Peyer's patch (tissue), 4 donors: ENCODE data around the gene UNK. TPM values are rescaled to one million over a fixed set of nuclear protein-coding genes. Genes with fewer than 3 reads are reported as not detected.
"Not testable (repeated sequence)": the region's sequence is repeated elsewhere in the genome, so short reads cannot be mapped to it uniquely, and the experiment has no call there.

Experiments used
- DNase-seq, 3 donors: peaks; one replicate each; pipeline ENCODE4 v3.0.0-alpha.2; 2017 to 2019
- H3K27ac ChIP-seq, 4 donors: fragments of 200-600 bp; sonication (generic); one replicate each; pipeline ENCODE4 v1.5.1; 2016 to 2019
- H3K27me3 ChIP-seq, 2 donors: fragments of 200-600 bp; sonication (generic); one replicate each; pipeline ENCODE4 v1.5.1; 2019
- H3K36me3 ChIP-seq, 3 donors: fragments of 200-600 bp; sonication (generic); one replicate each; pipeline ENCODE4 v1.5.1; 2016 to 2019
- H3K4me1 ChIP-seq, 4 donors: fragments of 200-600 bp; sonication (generic); one replicate each; pipeline ENCODE4 v1.5.1; 2016 to 2019
- H3K4me3 ChIP-seq, 4 donors: fragments of 200-600 bp; sonication (generic); 1 replicate in 3 of 4; 2 replicates in 1 of 4; pipeline ENCODE4 v1.5.1; 2016 to 2019; ENCODE audit warnings: mild to moderate bottlenecking in 1 of 4
- H3K9me3 ChIP-seq, 4 donors: fragments of 200-600 bp; sonication (generic); one replicate each; pipeline ENCODE4 v1.5.1; 2016 to 2019; ENCODE audit warnings: mild to moderate bottlenecking in 1 of 4
- CTCF ChIP-seq, 6 experiments: fragments of 450-650 bp in 4 of 6; fragments of 200-600 bp in 2 of 6; sonication (generic) in 1 of 6; IDR thresholded peaks; one replicate each; pipeline ENCODE4 v1.5.1; 2017 to 2019; ENCODE audit warnings: antibody characterized with exemption in 6 of 6, mild to moderate bottlenecking in 3 of 6, moderate library complexity in 1 of 6
- POLR2A ChIP-seq, 2 donors: fragments of 450-650 bp; IDR thresholded peaks; one replicate each; pipeline ENCODE4 v1.5.1; 2017; ENCODE audit warnings: antibody characterized with exemption in 2 of 2, mild to moderate bottlenecking in 2 of 2, moderate library complexity in 2 of 2
- total RNA-seq, 4 donors: library from RNA; depleted of rRNA; stranded (reverse); fragments of >200 nt; gene quantifications; one replicate each; pipeline ENCODE4 v1.1.0, GENCODE V29; 2016

Gene UNK
- total RNA-seq, 4 donors from 2014 or later, result 18.9 to 108 (median 30.6) TPM

DNA sequence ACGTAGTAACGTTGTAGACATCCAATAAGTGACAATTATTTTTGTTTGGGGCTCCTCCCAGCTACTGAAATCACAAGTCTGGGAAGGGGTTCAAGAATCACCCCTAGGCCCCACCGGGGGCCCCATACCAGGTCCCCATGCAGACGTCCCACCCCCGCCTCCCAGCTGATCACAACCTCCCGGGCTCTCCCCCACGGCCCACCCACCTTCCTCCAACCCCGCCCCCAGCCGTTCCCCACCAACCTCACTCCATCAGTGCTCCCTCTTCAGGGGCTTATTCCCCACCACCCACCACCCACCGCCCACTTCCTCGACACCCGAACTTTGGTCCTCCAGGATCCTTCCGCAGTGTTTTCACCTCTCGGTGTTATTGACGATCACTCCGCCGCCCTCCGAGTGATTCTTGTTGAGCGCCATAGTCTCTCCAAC lies 70.3 kb downstream of the UNK start:
- peaks cover 0 to 23% (median 0%) of the 10 kb centered on the region in 3 donors for H3K36me3 ChIP-seq
- peaks cover 0 to 30% (median 16%) of the 10 kb centered on the region in 4 donors for H3K4me1 ChIP-seq
- H3K27ac ChIP-seq, result peak overlapping the region; percentile 93 to 99 (median 96)
- H3K27me3 ChIP-seq, result no peaks in the 10 kb centered on the region
- H3K4me3 ChIP-seq, result peak overlapping the region; percentile 66 to 97 (median 80)
- peak in 1 of 3 donors; percentile 64 for DNase-seq
- TF ChIP-seq CTCF (IDR thresholded peaks at IDR 0.05), result no peak
- no peak for TF ChIP-seq POLR2A (IDR thresholded peaks at IDR 0.05)
- no peaks in the 10 kb centered on the region for H3K9me3 ChIP-seq

DNA sequence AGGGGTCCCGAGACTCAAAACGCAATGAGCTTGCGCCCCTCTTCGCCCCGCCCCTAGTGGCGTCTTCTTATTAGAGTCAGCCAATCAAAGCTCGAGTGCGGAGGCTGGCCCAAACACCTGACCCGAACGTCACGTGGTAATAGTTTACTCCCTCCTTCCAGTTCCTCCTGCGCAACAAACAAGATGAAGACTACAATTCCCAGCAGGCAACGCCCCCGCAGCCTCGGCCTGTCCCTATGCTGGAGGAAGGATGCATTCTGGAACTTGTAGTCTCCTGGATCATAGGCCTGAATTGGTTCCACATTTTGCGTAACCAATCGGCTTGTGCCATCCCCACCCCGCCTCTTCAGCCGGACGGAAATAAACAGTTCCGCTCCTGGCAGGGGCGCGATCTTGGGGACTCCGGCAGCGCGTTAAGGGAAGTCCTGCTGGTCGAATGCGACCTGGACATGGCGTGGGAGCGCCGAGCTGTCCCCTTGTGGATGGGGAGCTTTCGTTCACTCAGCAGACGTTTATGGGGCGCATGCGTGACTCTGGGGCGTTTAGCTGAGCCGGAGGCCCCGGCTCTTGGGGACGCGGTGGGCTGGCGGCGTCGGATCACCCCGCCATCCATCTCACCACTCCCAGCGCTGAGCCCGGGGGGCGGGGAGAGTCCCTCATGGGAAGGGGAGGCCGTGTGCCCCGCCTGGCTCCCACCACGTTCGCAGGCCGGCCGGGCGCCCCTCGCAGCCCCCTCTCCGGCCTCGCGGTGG lies 70.9 kb downstream of the UNK start, which contains the start of gene WBP2:
Gene WBP2, minus strand, starts transcription at position 26 of the 752 bp plus-strand sequence. CDS start 38 bp downstream, outside the sequence.
- TF ChIP-seq CTCF (IDR thresholded peaks at IDR 0.05), result peak; percentile 25 to 47 (median 44)
- peak; percentile 97 to 98 for TF ChIP-seq POLR2A (IDR thresholded peaks at IDR 0.05)
- peak within 1 kb of the TSS; percentile 93 to 99 (median 96) for H3K27ac ChIP-seq
- H3K4me3 ChIP-seq, result peak within 1 kb of the TSS; percentile 66 to 97 (median 80)
- no peaks in the 10 kb centered on the region for H3K27me3 ChIP-seq
- H3K36me3 ChIP-seq, result peaks cover 0 to 17% (median 0%) of the 10 kb centered on the region in 3 donors
- peak; percentile 94 to 99 (median 99) for DNase-seq
- peaks cover 0 to 29% (median 16%) of the 10 kb centered on the region in 4 donors for H3K4me1 ChIP-seq
- H3K9me3 ChIP-seq, result no peaks in the 10 kb centered on the region

GRCh38 chr17:75856062-75856756 lies 71.6 kb downstream of the UNK start:
- peak in 1 of 3 donors; percentile 66 for DNase-seq
- Histone ChIP-seq H3K36me3 (peaks cover 0 to 10% (median 0%) of the 10 kb centered on the region in 3 donors), H3K4me1 (peaks cover 0 to 29% (median 16%) of the 10 kb centered on the region in 4 donors)

DNA sequence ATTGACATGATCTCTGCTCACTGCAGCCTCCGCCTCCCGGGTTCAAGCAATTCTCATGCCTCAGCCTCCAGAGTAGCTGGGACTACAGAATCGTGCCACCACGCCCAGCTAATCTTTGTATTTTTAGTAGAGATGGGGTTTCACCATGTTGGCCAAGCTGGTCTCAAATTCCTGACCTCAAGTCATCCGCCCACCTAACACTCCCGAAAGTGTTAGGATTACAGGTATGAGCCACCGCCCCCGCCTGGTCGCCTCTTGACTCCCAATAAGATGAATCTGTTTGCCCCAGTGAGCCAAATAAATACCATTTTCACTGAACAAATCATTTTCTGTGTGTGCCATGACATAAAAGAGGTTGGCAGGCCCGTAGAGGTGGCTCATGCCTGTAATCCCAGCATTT lies 74.8 kb downstream of the UNK start:
- not testable (repeated sequence) for H3K9me3 ChIP-seq, DNase-seq, H3K27me3 ChIP-seq, H3K36me3 ChIP-seq, H3K4me3 ChIP-seq
- Histone ChIP-seq H3K27ac (peak overlapping the region in 3 of 4 donors; percentile 41 to 75 (median 56)), H3K4me1 (peaks cover 0 to 14% (median 12%) of the 10 kb centered on the region in 4 donors)

More at GRCh38 chr17:75856062-75856756, 71.6 kb downstream of the UNK start:
- TF ChIP-seq CTCF (IDR thresholded peaks at IDR 0.05) (no peak), POLR2A (IDR thresholded peaks at IDR 0.05) (no peak)
- peak overlapping the region; percentile 66 to 97 (median 79) for H3K4me3 ChIP-seq
- no peaks in the 10 kb centered on the region for H3K27me3 ChIP-seq
- H3K27ac ChIP-seq, result peak overlapping the region; percentile 92 to 99 (median 96)
- H3K9me3 ChIP-seq, result no peaks in the 10 kb centered on the region

DNA sequence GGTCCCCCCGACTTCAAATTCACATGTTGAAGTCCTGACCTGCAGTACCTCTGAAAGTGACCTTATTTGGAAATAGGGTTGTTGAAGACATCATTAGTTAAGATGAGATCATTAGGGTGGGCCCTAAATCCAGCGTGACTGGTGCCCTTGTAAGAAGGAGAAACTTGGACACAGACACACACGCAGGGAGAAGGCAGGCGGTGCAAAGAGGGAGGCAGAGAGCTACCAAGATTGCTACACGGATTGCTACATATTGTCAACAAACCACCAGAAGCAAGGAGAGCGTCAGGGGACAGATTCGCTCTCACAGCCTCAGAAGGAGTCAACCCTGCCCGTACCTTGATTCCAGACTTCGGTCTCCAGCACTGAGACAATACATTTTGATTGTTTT lies 77.3 kb downstream of the UNK start:
- Histone ChIP-seq H3K4me3 (no peak overlapping the region), H3K4me1 (peaks cover 0 to 10% (median 4%) of the 10 kb centered on the region in 4 donors), H3K27ac (peak overlapping the region in 3 of 4 donors; percentile 36 to 73 (median 42)), H3K9me3 (no peaks in the 10 kb centered on the region), H3K27me3 (no peaks in the 10 kb centered on the region), H3K36me3 (no peaks in the 10 kb centered on the region)
- TF ChIP-seq CTCF (IDR thresholded peaks at IDR 0.05), result no peak
- TF ChIP-seq POLR2A (IDR thresholded peaks at IDR 0.05), result no peak
- no peak for DNase-seq
